GM23338 (cell line): ENCODE measurements around the gene SRSF2.

ENCODE experiments used
- CTCF ChIP-seq, 2 experiments: fragments of 200-600 bp in 1 of 2; sonication (generic) in 1 of 2; conservative IDR thresholded peaks; 2 replicates each; pipeline versions ENCODE4 v1.5.1 to v1.6.1; 2016 to 2017; ENCODE audit warnings: antibody characterized with exemption in 2 of 2, low read depth in 2 of 2, mild to moderate bottlenecking in 2 of 2, moderate library complexity in 1 of 2
- EZH2 ChIP-seq: fragments of 200-600 bp; sonication (generic); IDR thresholded peaks from one replicate; pipeline ENCODE4 v1.8.0; 2017; ENCODE audit warnings: antibody characterized with exemption, mild to moderate bottlenecking, low read depth; ENCODE audit not compliant: unreplicated experiment
- POLR2AphosphoS5 ChIP-seq: IDR thresholded peaks from 2 replicates; pipeline ENCODE4 v1.6.1; 2016; ENCODE audit warnings: antibody characterized with exemption, low read depth

GRCh38 chr17:76744747-76745146 is 7.6 kb upstream of the SRSF2 start:
- no peak for TF ChIP-seq CTCF (conservative IDR thresholded peaks at IDR 0.05; ENCODE audit: low read depth in 2 of 2)
- no peak for TF ChIP-seq EZH2
- no peak for TF ChIP-seq POLR2AphosphoS5
